Endothelial cell of umbilical vein (primary cell): Measurements from ENCODE around the gene MAMDC2.

ENCODE experiments used
- CTCF ChIP-seq, 2 donors: IDR thresholded peaks; 1 replicate in 1 of 2; 2 replicates in 1 of 2; pipeline ENCODE4 v1.5.1; 2011; ENCODE audit warnings: low read length in 2 of 2, mild to moderate bottlenecking in 2 of 2, moderate library complexity in 2 of 2, control low read depth in 1 of 2, inconsistent platforms in 1 of 2, low read depth in 1 of 2; ENCODE audit not compliant: insufficient read depth in 1 of 2; ENCODE audit errors: extremely low read depth in 1 of 2
- EZH2 ChIP-seq: IDR thresholded peaks from 2 replicates; pipeline ENCODE4 v1.6.1; 2012; ENCODE audit warnings: borderline replicate concordance, low read depth, mild to moderate bottlenecking, moderate library complexity, low read length, inconsistent platforms; ENCODE audit not compliant: severe bottlenecking
- GATA2 ChIP-seq: IDR thresholded peaks from 2 replicates; pipeline ENCODE4 v1.7.0; 2011; ENCODE audit warnings: low read depth, mild to moderate bottlenecking, moderate library complexity, mixed read lengths, low read length; ENCODE audit not compliant: insufficient read length, insufficient read depth
- JUN ChIP-seq: IDR thresholded peaks from 2 replicates; pipeline ENCODE4 v1.6.1; 2011; ENCODE audit warnings: borderline replicate concordance, low read depth; ENCODE audit not compliant: insufficient read length, insufficient read depth
- MAX ChIP-seq: IDR thresholded peaks from 2 replicates; pipeline ENCODE4 v1.6.1; 2011; ENCODE audit not compliant: insufficient read depth, insufficient read length
- POLR2A ChIP-seq: IDR thresholded peaks from 2 replicates; pipeline ENCODE4 v1.6.1; 2012; ENCODE audit warnings: low read depth, mild to moderate bottlenecking, control low read depth, low read length
- POLR2AphosphoS5 ChIP-seq: IDR thresholded peaks from 2 replicates; pipeline ENCODE4 v1.6.1; 2012; ENCODE audit warnings: low read depth, mild to moderate bottlenecking, control low read depth, low read length, moderate library complexity; ENCODE audit not compliant: insufficient read depth

GRCh38 chr9:70117835-70118319, 74.2 kb downstream of the MAMDC2 start:
- TF ChIP-seq CTCF (IDR thresholded peaks at IDR 0.05; ENCODE audit: extremely low read depth in 1 of 2, insufficient read depth in 1 of 2, low read depth in 1 of 2, low read length in 2 of 2) (no peak), POLR2A (no peak), JUN (no peak), EZH2 (no peak), GATA2 (no peak), MAX (no peak), POLR2AphosphoS5 (no peak)
